ENCODE data around the gene UGP2. TPM values are rescaled to one million over a fixed set of nuclear protein-coding genes. Genes with fewer than 3 reads are reported as not detected.
"Not testable (repeated sequence)": the region's sequence is repeated elsewhere in the genome, so short reads cannot be mapped to it uniquely, and the experiment has no call there.

The UGP2 gene
- total RNA-seq, 1 donor from 2014 or later = 563 TPM

GRCh38 chr2:63888490-63889402, 47.0 kb downstream of the UGP2 start:
- no peak for DNase-seq (ENCODE audit: low spot score)

GRCh38 chr2:63890678-63891077, 49.0 kb downstream of the UGP2 start:
- no peak for DNase-seq (ENCODE audit: low spot score)

- DNase-seq (ENCODE audit: low spot score) = no peak
These were observed 49.9 kb downstream of the UGP2 start for GRCh38 chr2:63891488-63892030.

GRCh38 chr2:63893163-63893562, 51.5 kb downstream of the UGP2 start:
- no peak for DNase-seq (ENCODE audit: low spot score)

GRCh38 chr2:63894167-63894566, 52.5 kb downstream of the UGP2 start:
- no peak for DNase-seq (ENCODE audit: low spot score)

GRCh38 chr2:63898839-63899238, 57.1 kb downstream of the UGP2 start:
- no peak for DNase-seq (ENCODE audit: low spot score)

- no peak for DNase-seq (ENCODE audit: low spot score)
These were observed 57.9 kb downstream of the UGP2 start for GRCh38 chr2:63899639-63900038.

- DNase-seq (ENCODE audit: low spot score) = no peak
These were observed 60.5 kb downstream of the UGP2 start for GRCh38 chr2:63902149-63902548.

GRCh38 chr2:63903003-63903402, 61.3 kb downstream of the UGP2 start:
- no peak for DNase-seq (ENCODE audit: low spot score)

- no peak for DNase-seq (ENCODE audit: low spot score)
These were observed 72.6 kb downstream of the UGP2 start for GRCh38 chr2:63914311-63914710.

- DNase-seq (ENCODE audit: low spot score) = no peak
These were observed 85.1 kb downstream of the UGP2 start for GRCh38 chr2:63926815-63927214.

- DNase-seq (ENCODE audit: low spot score) = not testable (repeated sequence)
These were observed 90.4 kb downstream of the UGP2 start for GRCh38 chr2:63932104-63932503.

Other genes starting within 250 kb of the UGP2 start
- gene VPS54, start 177.5 kb downstream of the UGP2 start, total RNA-seq = 22.2 TPM

All from mesenteric fat pad (tissue), 1 donor.